GM18861 (cell line): ENCODE results near the gene SH3BP2.

ENCODE experiments used
- ATAC-seq: cut with Tn5 transposase; IDR thresholded peaks from one replicate; pipeline ENCODE4 v1.9.1; 2021; ENCODE audit not compliant: unreplicated experiment

The SH3BP2 gene

DNA sequence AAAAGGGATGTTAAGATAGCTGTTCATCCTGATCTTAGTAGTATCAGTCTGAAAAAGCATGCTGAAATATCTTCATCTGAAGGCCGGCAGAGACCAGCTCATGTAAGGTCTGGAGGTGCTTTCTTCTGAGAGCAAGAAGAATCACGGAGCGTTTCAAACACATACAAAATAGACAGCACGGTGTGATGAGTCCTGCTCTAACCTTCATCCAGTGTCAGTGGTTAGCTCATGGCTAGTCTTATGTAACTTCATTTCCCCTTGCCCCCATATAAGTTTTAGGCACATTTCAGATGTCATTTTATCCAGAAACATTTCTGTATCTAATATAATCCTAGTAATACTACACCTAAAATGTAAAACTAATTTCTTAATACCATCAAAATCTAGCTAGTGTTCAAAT lies 78.6 kb downstream of the SH3BP2 start:
- ATAC-seq, result no peak

DNA sequence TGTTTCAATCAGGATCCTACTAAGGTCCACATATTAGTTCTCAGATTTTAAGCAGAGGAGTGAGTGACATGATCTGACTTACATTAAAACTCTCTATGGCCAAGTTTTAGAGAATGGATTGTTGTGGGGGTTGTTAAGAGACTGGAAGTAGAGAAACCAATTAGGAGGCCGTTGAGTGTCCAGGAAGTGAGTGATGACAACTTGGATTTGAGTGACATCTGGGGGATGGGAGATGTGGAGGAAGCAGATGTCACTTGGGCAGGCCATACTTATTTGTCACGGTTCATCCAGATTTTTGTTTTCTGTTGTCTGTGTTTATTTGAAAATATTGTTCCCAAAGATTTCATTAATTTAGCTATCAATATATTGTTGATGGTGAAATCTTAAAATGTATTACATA lies 79.0 kb downstream of the SH3BP2 start:
- ATAC-seq, result no peak

DNA sequence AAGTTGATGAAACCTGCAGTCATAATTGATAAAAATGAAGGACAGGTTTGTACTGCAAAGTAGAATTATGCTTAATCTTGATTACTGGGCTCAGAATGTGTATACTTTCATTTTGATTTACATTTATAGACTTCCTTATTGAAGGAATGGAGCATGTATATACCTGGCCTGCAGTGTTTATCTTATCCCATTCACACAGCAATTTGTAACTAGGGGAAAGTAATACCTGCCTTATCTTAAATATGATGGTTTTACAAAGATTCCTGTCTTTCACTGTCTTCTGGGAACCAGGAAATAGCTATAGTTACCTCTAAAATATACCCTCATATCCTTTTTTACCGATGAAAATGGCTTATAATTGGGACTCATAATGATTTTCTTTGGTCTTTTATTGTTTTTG lies 80.4 kb downstream of the SH3BP2 start:
- ATAC-seq, result no peak

DNA sequence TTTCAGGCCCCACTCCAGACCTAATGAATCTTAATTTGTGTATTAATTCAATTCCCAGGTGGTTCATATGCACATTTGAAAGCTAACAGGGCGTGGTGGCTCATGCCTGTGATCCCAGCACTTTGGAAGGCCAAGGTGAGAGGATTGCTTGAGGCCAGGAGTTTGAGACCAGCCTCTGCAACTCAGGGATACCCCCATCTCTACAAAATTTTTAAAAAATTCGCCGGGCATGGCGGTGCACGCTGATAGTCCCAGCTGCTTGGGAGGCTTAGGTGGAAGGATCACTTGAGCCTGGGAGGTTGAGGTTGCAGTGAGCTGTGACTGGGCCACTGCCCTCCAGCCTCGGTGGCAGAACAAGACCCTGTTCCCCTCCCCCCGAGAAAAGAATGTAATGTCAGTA lies 82.0 kb downstream of the SH3BP2 start:
- ATAC-seq, result no peak

DNA sequence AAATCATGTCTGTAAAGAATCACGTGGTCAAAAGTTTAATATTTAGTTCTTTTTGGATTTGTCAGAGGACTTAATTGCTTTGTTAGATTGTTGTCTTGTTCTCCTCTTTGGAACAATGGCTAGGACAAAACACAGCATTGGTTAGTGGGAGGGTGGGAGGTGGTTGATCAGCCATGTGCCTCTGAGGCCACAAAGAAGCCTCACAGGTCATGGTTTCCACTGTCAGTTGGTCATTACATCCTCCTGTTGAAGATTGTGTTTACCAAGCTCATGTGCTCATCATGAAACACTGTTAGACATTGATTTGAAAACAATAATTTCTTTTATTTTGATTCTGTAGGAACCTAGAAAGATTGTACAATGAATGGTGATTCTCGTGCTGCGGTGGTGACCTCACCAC lies 82.7 kb downstream of the SH3BP2 start:
- no peak for ATAC-seq

DNA sequence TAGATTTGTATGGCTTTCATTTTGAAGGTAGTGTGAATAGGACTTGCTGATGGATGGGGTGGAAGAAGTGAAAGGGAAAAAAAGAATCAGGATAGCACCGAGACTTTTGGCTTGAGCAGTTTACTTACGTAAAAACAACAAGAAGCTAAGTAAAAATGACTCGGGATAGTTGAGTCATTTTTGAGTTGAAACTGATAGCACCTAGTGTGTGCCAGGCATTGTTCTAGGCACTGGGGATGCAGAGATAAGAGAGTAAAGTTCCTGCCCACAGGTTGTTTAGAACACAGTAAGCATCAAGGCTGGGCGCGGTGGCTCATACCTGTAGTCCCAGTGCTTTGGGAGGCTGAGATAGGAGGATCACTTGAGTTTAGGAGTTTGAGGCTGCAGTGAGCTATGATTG lies 85.5 kb downstream of the SH3BP2 start:
- ATAC-seq, result no peak

DNA sequence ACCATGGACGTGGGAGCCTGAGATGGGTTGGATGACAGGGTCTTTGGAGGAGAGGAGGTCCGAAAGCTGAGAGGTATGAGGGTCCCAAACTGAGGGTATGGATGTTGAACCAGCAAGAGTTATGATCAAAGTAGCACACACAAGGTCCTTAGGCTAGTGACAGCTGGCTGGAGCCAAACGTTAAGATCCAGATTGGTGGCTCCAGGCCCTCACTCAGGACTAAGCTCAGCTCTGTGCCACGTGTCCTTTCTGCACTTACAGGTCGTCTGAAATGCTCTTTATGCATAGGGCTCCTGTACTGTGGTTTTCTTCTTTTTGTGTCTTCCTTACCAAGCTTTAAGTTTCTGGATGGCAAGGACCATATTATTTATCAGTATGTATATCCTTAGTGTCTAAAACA lies 86.1 kb downstream of the SH3BP2 start:
- no peak for ATAC-seq

DNA sequence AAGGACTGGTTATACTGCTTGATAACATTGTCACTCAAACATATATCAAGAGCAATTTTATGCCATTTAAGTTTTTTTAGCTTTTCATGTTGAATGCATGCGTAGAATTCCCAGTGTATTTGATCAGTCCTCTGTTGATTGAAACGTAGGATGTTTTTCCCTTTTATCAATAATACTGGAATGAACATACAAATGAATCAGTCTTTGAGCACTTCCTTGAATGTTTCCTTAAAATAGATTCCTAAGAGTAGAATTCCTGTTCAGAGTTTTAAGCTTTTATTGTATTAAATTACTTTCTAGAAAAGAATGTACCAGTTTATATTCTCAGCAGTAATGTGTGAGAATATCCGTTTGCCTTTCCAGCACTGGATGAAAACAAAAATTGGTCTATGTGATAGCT lies 88.5 kb downstream of the SH3BP2 start:
- no peak for ATAC-seq

DNA sequence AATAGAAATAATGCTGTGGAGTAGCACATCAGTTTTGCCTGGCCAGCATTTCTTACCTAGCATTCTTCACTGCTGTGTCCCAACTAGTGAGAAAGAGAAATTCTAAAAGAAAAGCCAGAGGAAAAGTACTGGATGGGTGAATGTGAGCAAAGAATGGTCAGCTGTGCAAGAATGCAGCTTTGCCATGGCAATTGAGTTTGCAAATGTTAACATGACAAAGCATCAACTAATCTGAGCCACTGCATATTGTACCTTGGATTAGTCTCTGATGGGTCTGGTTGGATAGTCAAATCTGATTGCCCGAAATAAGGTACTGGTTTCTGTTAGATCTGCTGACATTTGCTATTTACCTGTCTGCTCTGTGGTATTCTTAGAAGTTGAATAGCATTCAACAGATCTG lies 89.5 kb downstream of the SH3BP2 start:
- ATAC-seq, result no peak

DNA sequence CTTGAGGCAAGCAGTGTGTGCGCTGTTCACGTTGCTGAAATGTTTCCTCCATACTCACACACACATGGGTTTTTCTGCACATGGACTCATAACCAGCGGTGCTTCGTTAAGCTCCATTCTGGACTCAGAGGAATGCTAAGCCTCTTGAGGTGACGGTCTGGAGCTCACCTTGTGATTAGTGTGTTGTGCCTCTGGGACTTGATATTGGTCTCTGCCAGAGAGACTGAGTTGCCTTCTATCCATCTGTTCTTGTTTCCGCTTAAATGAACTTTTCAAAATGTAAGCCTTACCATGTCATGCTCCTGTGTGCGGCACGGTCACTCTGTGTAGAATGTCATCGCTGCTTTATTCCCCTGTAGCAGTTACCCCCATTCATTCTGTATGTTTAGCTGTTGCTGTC lies 93.3 kb downstream of the SH3BP2 start:
- ATAC-seq, result no peak

DNA sequence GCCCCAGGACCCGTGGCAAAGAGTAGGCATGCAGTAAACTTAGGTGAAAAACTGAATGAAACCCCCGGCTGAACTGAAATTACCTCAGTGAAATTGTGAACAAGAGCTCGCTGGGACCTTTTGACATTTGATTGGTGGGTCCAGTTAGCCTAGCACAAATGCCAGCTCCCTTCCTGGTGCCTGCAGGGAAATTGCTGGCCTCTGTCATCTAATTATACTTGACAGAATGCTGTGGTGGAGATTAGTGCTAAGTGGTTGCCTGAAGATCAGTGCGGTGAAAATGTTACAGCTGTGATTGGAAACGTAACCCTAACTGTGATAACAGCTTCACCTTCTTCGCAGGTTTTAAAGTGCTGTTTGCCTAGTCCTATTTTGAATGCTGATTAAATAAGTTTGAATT lies 93.7 kb downstream of the SH3BP2 start:
- ATAC-seq, result no peak

DNA sequence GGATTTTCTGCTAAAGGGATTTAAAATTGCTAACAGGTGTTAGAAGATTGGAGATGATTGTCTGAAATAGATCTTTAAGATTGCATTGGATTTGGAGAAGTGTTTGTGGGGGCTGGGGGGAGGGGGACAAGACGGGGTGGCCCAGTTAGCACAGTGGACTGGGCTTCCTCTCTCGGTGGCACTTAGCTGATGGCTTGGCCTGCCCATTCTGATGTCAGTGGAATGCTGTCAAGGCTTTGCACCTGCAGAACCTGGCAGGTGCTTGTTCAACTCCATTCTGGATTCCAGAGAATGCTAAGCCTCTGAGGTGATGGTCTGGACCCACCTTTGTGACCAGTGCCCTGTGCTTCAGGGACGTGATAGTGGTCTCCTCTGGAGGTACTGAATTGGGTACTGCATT lies 94.5 kb downstream of the SH3BP2 start:
- no peak for ATAC-seq

DNA sequence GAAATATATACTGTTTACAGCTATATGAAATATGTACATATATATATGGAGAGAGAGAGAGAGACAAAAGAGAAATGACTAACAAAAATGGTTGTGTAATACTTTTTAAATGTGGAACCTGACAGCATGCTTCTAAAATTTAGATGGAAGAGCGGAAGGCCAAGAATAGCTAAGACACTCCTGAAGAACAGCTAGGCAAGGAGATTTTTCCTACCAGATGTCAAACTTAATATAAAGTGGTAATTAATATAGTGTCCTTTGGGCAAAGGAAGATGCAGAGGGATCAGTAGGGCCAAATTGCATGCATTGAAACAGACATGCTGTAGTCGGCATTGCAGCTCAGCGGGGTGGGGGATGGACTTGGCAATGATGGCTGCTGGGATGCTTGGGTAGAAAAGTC lies 96.0 kb downstream of the SH3BP2 start:
- no peak for ATAC-seq
